Esophagus muscularis mucosa (tissue), 4 donors: ENCODE data around the gene MRAP2. TPM values are rescaled to one million over a fixed set of nuclear protein-coding genes. Genes with fewer than 3 reads are reported as not detected.
"Not testable (repeated sequence)": the region's sequence is repeated elsewhere in the genome, so short reads cannot be mapped to it uniquely, and the experiment has no call there.

ENCODE experiments used
- DNase-seq: peaks from one replicate; pipeline ENCODE4 v3.0.0-alpha.2; 2017; ENCODE audit errors: extremely low spot score
- H3K27ac ChIP-seq, 4 donors: fragments of 200-600 bp; sonication (generic); replicated peaks in 1 of 4; 1 replicate in 3 of 4; 2 replicates in 1 of 4; pipeline ENCODE4 v1.5.1; 2016 to 2019; ENCODE audit warnings: mild to moderate bottlenecking in 1 of 4
- H3K27me3 ChIP-seq, 4 donors: fragments of 200-600 bp; sonication (generic); one replicate each; pipeline versions ENCODE4 v1.5.1 to v1.6.0; 2016 to 2019
- H3K36me3 ChIP-seq, 4 donors: fragments of 200-600 bp; sonication (generic); one replicate each; pipeline ENCODE4 v1.5.1; 2016 to 2019
- H3K4me1 ChIP-seq, 4 donors: fragments of 200-600 bp; sonication (generic); one replicate each; pipeline ENCODE4 v1.5.1; 2016 to 2019
- H3K4me3 ChIP-seq, 4 donors: fragments of 200-600 bp; sonication (generic); 1 replicate in 2 of 4; 2 replicates in 2 of 4; pipeline ENCODE4 v1.5.1; 2016 to 2019; ENCODE audit warnings: mild to moderate bottlenecking in 4 of 4, moderate library complexity in 1 of 4
- H3K9me3 ChIP-seq, 4 donors: fragments of 200-600 bp; sonication (generic); 1 replicate in 3 of 4; 2 replicates in 1 of 4; pipeline ENCODE4 v1.5.1; 2016 to 2019
- EP300 ChIP-seq: sonication (generic); formaldehyde crosslinking; IDR thresholded peaks from one replicate; pipeline ENCODE4 v1.6.1; 2017; ENCODE audit warnings: antibody characterized with exemption
- POLR2A ChIP-seq: fragments of 450-650 bp; IDR thresholded peaks from one replicate; pipeline ENCODE4 v1.6.1; 2017; ENCODE audit warnings: antibody characterized with exemption, moderate library complexity, mild to moderate bottlenecking, low read depth
- POLR2AphosphoS5 ChIP-seq, 2 donors: sonication (generic); formaldehyde crosslinking; IDR thresholded peaks; one replicate each; pipeline ENCODE4 v1.6.1; 2017; ENCODE audit warnings: antibody characterized with exemption in 2 of 2
- WGBS: methylation state at CpG from one replicate; pipeline ENCODE4 v1.1.5; 2018; 5-methylcytosine and 5-hydroxymethylcytosine counted together
- intact Hi-C: fragments of 100-400 bp; cut with DNase I; formaldehyde crosslinking; loops from one replicate; pipeline ENCODE4 v1.15.1; 2023
- total RNA-seq, 4 donors: library from RNA; depleted of rRNA; stranded (reverse); fragments of >200 nt; gene quantifications; one replicate each; pipeline versions ENCODE4 v1.1.0 to v1.2.1, GENCODE V29; 2016
- TF ChIP-seq, protein P1 (sequence below), 3 experiments: fragments of 200-600 bp in 2 of 3; fragments of 450-650 bp in 1 of 3; sonication (generic) in 2 of 3; IDR thresholded peaks; one replicate each; pipeline ENCODE4 v1.5.1; 2017 to 2019; ENCODE audit warnings: antibody characterized with exemption in 3 of 3, mild to moderate bottlenecking in 2 of 3, moderate library complexity in 1 of 3

Gene MRAP2
- total RNA-seq, 4 donors from 2014 or later, result 0.11 to 0.32 (median 0.17) TPM; not detected in 1

- intact Hi-C loops, result no loop called here
- WGBS, result 93% methylated on average over 2 of the region's 2 CpGs
These were observed 11.9 kb upstream of the MRAP2 start for GRCh38 chr6:84021625-84022024.

GRCh38 chr6:84026721-84027164, 6.8 kb upstream of the MRAP2 start:
- Histone ChIP-seq H3K4me3 (no peak overlapping the region), H3K27me3 (no peaks in the 10 kb centered on the region), H3K4me1 (peaks cover 0 to 7% (median 0%) of the 10 kb centered on the region in 4 donors), H3K36me3 (no peaks in the 10 kb centered on the region), H3K27ac (no peak overlapping the region), H3K9me3 (no peaks in the 10 kb centered on the region)
- intact Hi-C loops, result no loop called here
- DNase-seq, result no peak
- 64% methylated on average over 5 of the region's 5 CpGs for WGBS
- TF ChIP-seq EP300 (no peak), POLR2A (no peak), POLR2AphosphoS5 (IDR thresholded peaks at IDR 0.05) (no peak)
- TF ChIP-seq, protein P1, sequence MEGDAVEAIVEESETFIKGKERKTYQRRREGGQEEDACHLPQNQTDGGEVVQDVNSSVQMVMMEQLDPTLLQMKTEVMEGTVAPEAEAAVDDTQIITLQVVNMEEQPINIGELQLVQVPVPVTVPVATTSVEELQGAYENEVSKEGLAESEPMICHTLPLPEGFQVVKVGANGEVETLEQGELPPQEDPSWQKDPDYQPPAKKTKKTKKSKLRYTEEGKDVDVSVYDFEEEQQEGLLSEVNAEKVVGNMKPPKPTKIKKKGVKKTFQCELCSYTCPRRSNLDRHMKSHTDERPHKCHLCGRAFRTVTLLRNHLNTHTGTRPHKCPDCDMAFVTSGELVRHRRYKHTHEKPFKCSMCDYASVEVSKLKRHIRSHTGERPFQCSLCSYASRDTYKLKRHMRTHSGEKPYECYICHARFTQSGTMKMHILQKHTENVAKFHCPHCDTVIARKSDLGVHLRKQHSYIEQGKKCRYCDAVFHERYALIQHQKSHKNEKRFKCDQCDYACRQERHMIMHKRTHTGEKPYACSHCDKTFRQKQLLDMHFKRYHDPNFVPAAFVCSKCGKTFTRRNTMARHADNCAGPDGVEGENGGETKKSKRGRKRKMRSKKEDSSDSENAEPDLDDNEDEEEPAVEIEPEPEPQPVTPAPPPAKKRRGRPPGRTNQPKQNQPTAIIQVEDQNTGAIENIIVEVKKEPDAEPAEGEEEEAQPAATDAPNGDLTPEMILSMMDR (IDR thresholded peaks at IDR 0.05), result no peak

More at GRCh38 chr6:84021625-84022024, 11.9 kb upstream of the MRAP2 start:
- Histone ChIP-seq H3K4me3 (no peak overlapping the region), H3K36me3 (no peaks in the 10 kb centered on the region), H3K27me3 (peaks cover 0 to 7% (median 0%) of the 10 kb centered on the region in 4 donors), H3K27ac (no peak overlapping the region), H3K9me3 (no peaks in the 10 kb centered on the region), H3K4me1 (no peaks in the 10 kb centered on the region)
- no peak for DNase-seq
- no peak for TF ChIP-seq POLR2AphosphoS5 (IDR thresholded peaks at IDR 0.05)
- no peak for TF ChIP-seq EP300
- TF ChIP-seq POLR2A, result no peak
- TF ChIP-seq, protein P1 (IDR thresholded peaks at IDR 0.05), result no peak

DNA sequence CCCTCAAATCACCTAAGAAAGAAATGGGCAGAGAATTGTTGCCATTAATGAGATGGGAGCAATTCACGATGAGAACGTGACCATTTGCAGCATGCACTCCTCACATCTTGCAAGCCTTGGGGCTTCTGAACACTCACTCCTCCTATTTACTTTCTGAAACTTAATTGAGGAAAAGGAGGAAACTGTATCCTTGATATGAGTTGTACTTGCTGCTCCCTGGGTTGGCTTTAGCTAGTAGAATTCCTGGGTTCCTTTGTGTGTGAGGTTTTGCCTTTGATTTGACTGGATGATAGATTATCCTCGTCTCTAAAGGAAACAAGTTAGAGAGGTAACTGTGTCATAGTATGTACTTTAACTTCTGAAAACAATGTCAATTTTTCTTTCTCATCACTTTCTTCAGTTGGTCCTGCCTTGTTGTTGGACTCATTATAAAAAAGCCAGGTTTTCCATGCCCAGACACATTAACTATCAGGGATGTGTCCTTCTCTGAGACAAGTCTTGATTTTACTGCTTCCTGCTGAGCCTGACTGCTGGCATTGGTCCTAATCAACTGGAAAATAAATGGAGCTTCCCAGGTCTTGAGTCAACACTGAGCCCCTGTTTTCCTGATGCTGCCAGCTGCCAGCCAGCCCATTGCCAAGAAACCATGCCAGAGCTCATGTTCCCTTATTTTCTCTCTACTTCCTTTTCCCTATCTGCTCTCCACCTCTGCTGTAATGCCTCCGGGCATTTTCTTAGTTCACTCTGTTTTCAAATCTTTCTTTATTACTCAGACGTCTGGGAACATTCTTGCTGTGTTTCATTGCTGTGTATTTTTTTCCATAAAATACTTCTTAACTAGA, 6.0 kb upstream of the MRAP2 start:
- intact Hi-C loops, result no loop called here
- DNase-seq, result no peak
- Histone ChIP-seq H3K27ac (no peak overlapping the region), H3K27me3 (no peaks in the 10 kb centered on the region), H3K9me3 (no peaks in the 10 kb centered on the region), H3K36me3 (no peaks in the 10 kb centered on the region), H3K4me1 (peaks cover 0 to 7% (median 0%) of the 10 kb centered on the region in 4 donors), H3K4me3 (no peak overlapping the region)
- WGBS, result 42% methylated on average over 5 of the region's 5 CpGs
- TF ChIP-seq POLR2AphosphoS5 (IDR thresholded peaks at IDR 0.05) (no peak), POLR2A (no peak), EP300 (no peak)
- TF ChIP-seq, protein P1 (IDR thresholded peaks at IDR 0.05), result no peak

- 91% methylated on average over 1 of the region's 1 CpG for WGBS
- Histone ChIP-seq H3K4me3 (no peak overlapping the region), H3K27me3 (peaks cover 0 to 3% (median 0%) of the 10 kb centered on the region in 4 donors), H3K36me3 (no peaks in the 10 kb centered on the region), H3K4me1 (peaks cover 0 to 7% (median 2%) of the 10 kb centered on the region in 4 donors), H3K9me3 (no peaks in the 10 kb centered on the region), H3K27ac (no peak overlapping the region)
- intact Hi-C loops, result no loop called here
- TF ChIP-seq POLR2AphosphoS5 (IDR thresholded peaks at IDR 0.05) (no peak), POLR2A (no peak), EP300 (no peak)
- TF ChIP-seq, protein P1 (IDR thresholded peaks at IDR 0.05), result no peak
- DNase-seq, result no peak
These were observed 5.2 kb upstream of the MRAP2 start for GRCh38 chr6:84028350-84028749.

- H3K4me1 ChIP-seq, result peaks cover 5 to 19% (median 18%) of the 10 kb centered on the region in 4 donors
- peaks cover 0 to 38% (median 2%) of the 10 kb centered on the region in 4 donors for H3K27me3 ChIP-seq
- H3K36me3 ChIP-seq, H3K4me3 ChIP-seq, H3K27ac ChIP-seq, DNase-seq, intact Hi-C loops, H3K9me3 ChIP-seq: not testable (repeated sequence)
- 98% methylated on average over 3 of the region's 3 CpGs for WGBS
These were observed 1.6 kb upstream of the MRAP2 start for GRCh38 chr6:84032000-84032399.
